SK-N-SH (cell line): ENCODE results near the gene NPAS3.

Experiments
- CHD2 ChIP-seq: fragments of 150-350 bp; IDR thresholded peaks from 2 replicates; pipeline ENCODE4 v1.6.1; 2018; ENCODE audit warnings: low read length; ENCODE audit not compliant: partially characterized antibody
- EZH2phosphoT487 ChIP-seq: fragments of 200-600 bp; sonication (generic); IDR thresholded peaks from 2 replicates; pipeline ENCODE4 v1.6.1; 2017; ENCODE audit warnings: low read depth, mixed run types, mild to moderate bottlenecking, antibody characterized with exemption, moderate library complexity, borderline replicate concordance
- JUND ChIP-seq: IDR thresholded peaks from 2 replicates; pipeline ENCODE4 v1.4.0; 2012
- MXI1 ChIP-seq: IDR thresholded peaks from 2 replicates; pipeline ENCODE4 v1.6.1; 2012; ENCODE audit warnings: mild to moderate bottlenecking, low read depth, low read length, improper control_type of control experiment
- POLR2AphosphoS5 ChIP-seq: IDR thresholded peaks from 2 replicates; pipeline ENCODE4 v1.6.1; 2012; ENCODE audit warnings: low read depth, low read length
- RAD21 ChIP-seq: IDR thresholded peaks from 2 replicates; pipeline ENCODE4 v1.6.1; 2012; ENCODE audit warnings: mild to moderate bottlenecking, low read length
- TAF1 ChIP-seq: IDR thresholded peaks from 2 replicates; pipeline ENCODE4 v1.6.1; 2012; ENCODE audit warnings: low read depth, mild to moderate bottlenecking, low read length, moderate library complexity, borderline replicate concordance
- YY1 ChIP-seq: IDR thresholded peaks from 2 replicates; pipeline ENCODE4 v1.4.0; 2012; ENCODE audit warnings: low read depth, mild to moderate bottlenecking
- TF ChIP-seq, protein P1 (sequence below): fragments of 200-600 bp; sonication (generic); IDR thresholded peaks from 2 replicates; pipeline ENCODE4 v1.6.1; 2017; ENCODE audit warnings: antibody characterized with exemption, mild to moderate bottlenecking, moderate library complexity

DNA sequence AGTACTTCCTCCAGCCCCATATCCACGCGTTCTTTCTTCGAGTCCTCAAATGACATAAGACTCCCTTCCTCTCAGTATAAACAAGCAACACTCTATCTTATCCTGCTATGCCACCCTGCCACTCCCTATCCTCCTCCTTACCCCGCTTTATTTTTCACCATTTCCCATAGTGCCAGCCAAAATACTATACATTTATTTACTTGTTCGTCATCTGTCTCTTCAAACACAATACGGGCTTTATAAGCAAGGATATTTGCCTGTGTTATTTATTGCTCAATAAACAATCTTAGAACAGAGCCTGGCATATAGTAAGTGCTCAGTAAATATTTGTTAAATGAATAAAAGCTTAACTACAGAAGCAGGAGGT is 567.3 kb downstream of the NPAS3 start:
- TF ChIP-seq, protein P1, sequence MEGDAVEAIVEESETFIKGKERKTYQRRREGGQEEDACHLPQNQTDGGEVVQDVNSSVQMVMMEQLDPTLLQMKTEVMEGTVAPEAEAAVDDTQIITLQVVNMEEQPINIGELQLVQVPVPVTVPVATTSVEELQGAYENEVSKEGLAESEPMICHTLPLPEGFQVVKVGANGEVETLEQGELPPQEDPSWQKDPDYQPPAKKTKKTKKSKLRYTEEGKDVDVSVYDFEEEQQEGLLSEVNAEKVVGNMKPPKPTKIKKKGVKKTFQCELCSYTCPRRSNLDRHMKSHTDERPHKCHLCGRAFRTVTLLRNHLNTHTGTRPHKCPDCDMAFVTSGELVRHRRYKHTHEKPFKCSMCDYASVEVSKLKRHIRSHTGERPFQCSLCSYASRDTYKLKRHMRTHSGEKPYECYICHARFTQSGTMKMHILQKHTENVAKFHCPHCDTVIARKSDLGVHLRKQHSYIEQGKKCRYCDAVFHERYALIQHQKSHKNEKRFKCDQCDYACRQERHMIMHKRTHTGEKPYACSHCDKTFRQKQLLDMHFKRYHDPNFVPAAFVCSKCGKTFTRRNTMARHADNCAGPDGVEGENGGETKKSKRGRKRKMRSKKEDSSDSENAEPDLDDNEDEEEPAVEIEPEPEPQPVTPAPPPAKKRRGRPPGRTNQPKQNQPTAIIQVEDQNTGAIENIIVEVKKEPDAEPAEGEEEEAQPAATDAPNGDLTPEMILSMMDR = no peak
- TF ChIP-seq RAD21 (no peak), EZH2phosphoT487 (no peak), TAF1 (no peak), JUND (no peak), POLR2AphosphoS5 (no peak), CHD2 (no peak), YY1 (no peak), MXI1 (no peak)
